ENCODE data around the gene AMFR. TPM values are rescaled to one million over a fixed set of nuclear protein-coding genes. Genes with fewer than 3 reads are reported as not detected.

The AMFR gene
- total and polyA plus RNA-seq, 2 of the 8 experiments (the other 6 are each of a cell fraction or from before 2014, with no cell fraction given) = 18.6 to 21.7 TPM

GRCh38 chr16:56463153-56463552, 37.8 kb upstream of the AMFR start:
- H2BK12ac ChIP-seq (ENCODE audit: low read depth, low read length) = no peak overlapping the region
- H3K36me3 ChIP-seq (ENCODE audit: control insufficient read depth in 2 of 4, insufficient read depth in 4 of 4, low read length in 3 of 4) = peaks cover 13 to 73% (median 50%) of the 10 kb centered on the region in 4 experiments

More at GRCh38 chr16:56463153-56463552, 37.8 kb upstream of the AMFR start:
- Histone ChIP-seq H3K14ac (ENCODE audit: insufficient read length) (no peak overlapping the region), H3K27me3 (replicated peaks in 1 of 4; ENCODE audit: control insufficient read depth in 3 of 4, extremely low read depth in 1 of 4, insufficient read depth in 3 of 4, low read length in 3 of 4) (no peaks in the 10 kb centered on the region), H3K56ac (replicated peaks; ENCODE audit: insufficient read length, low read depth, low read length) (no peak overlapping the region), H4K8ac (ENCODE audit: extremely low read depth, insufficient read depth, low read length) (no peak overlapping the region), H4K5ac (ENCODE audit: insufficient read length, low read depth, low read length) (no peak overlapping the region), H4K91ac (replicated peaks; ENCODE audit: insufficient read length, low read length) (no peak overlapping the region), H2BK120ac (replicated peaks; ENCODE audit: low read depth, low read length) (no peak overlapping the region), H3K4me3 (ENCODE audit: extremely low read depth in 1 of 4, insufficient read depth in 2 of 4, low read depth in 3 of 4, low read length in 4 of 4) (no peak overlapping the region), H2BK20ac (ENCODE audit: low read length) (no peak overlapping the region), H3K27ac (ENCODE audit: low read depth, low read length) (no peak overlapping the region), H3K18ac (ENCODE audit: extremely low read depth, low read length) (no peak overlapping the region), H3K4me2 (ENCODE audit: insufficient read depth in 1 of 2, low read depth in 2 of 2, low read length in 2 of 2) (no peak overlapping the region), H2AFZ (ENCODE audit: low read length) (no peak overlapping the region), H3K79me2 (ENCODE audit: control insufficient read depth in 1 of 2, insufficient read depth in 2 of 2, low read length in 2 of 2) (no peaks in the 10 kb centered on the region), H3K9me3 (ENCODE audit: insufficient read depth in 2 of 2, low read depth in 1 of 2, low read length in 1 of 2) (no peaks in the 10 kb centered on the region), H3K4ac (replicated peaks; ENCODE audit: insufficient read length, low read depth, low read length) (no peak overlapping the region), H3K4me1 (replicated peaks in 1 of 4; ENCODE audit: control insufficient read depth in 3 of 4, insufficient read depth in 4 of 4, low read length in 3 of 4) (no peaks in the 10 kb centered on the region), H4K20me1 (replicated peaks in 1 of 2; ENCODE audit: control insufficient read depth in 1 of 2, insufficient read depth in 2 of 2, low read length in 2 of 2) (no peaks in the 10 kb centered on the region), H3K79me1 (ENCODE audit: low read depth, low read length) (no peaks in the 10 kb centered on the region), H2BK5ac (ENCODE audit: low read depth, low read length) (no peak overlapping the region), H2BK15ac (ENCODE audit: low read length) (no peak overlapping the region), H3K23ac (ENCODE audit: insufficient read length) (no peak overlapping the region), H2AK5ac (ENCODE audit: low read depth, low read length) (no peak overlapping the region), H3K9ac (replicated peaks in 1 of 4; ENCODE audit: extremely low read depth in 1 of 4, low read depth in 3 of 4, low read length in 3 of 4) (no peak overlapping the region), H3K23me2 (ENCODE audit: low read depth, low read length) (no peaks in the 10 kb centered on the region)
- POLR2A ChIA-PET (ENCODE audit: partially characterized antibody) = interaction anchor here (1.2 kb wide), 1 partner anchor 18 kb away, joined by 5 read pairs; no protein-coding TSS in a partner anchor
- FAIRE-seq (no peak), DNase-seq (ENCODE audit: low read depth in 1 of 2, low spot score in 2 of 2) (no peak)
- TF ChIP-seq CREB1 (IDR thresholded peaks at IDR 0.05) = no peak
- TF ChIP-seq JUND (IDR thresholded peaks at IDR 0.05; ENCODE audit: low read length) = no peak
- TF ChIP-seq SAP30 (IDR thresholded peaks at IDR 0.05; ENCODE audit: insufficient read depth, insufficient replicate concordance, low read length) = no peak
- no peak for TF ChIP-seq TAF1 (IDR thresholded peaks at IDR 0.05; ENCODE audit: low read depth, low read length)
- no peak for TF ChIP-seq CHD2 (IDR thresholded peaks at IDR 0.05; ENCODE audit: low read length)
- no peak for TF ChIP-seq RXRA (IDR thresholded peaks at IDR 0.05; ENCODE audit: insufficient read depth, low read depth, low read length)
- CTCF ChIA-PET (ENCODE audit: partially characterized antibody) = no interaction called here
- WGBS, 2 experiments (ENCODE audit: extremely low coverage in 1 of 2, insufficient coverage in 1 of 2, insufficient read length in 1 of 2, insufficient replicate concordance in 2 of 2, low coverage in 1 of 2, low lambda C conversion rate in 2 of 2, missing lambda C conversion rate in 1 of 2) = 98% methylated on average over 6 of the region's 6 CpGs; no CpG with 5 or more reads in 1 of the 2 experiments
